ENCODE results near the gene GCNA.
A peak's percentile ranks its signal among the peaks of the same experiment; 100 is the strongest.

The GCNA gene

DNA sequence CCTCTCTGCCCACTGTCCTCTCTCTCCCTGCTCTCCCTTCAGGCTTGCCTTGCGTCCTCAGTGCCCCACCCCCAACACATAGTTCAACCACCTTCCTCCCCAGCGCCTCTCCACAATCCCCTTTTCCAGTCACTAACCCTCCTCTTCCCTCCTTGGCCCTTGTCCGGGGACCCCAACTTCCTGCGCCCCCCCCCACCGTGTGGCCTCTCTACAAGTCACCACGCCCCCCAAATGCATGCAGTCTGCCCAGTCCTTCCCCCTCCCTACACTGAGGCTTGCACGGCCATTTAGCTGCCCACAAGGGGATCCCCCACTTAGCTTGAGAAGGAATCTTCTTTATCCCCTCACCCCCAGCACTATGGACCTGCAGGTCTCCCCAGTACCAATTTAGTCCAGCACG is 39.5 kb downstream of the GCNA start:
- Mint-ChIP-seq H3K27ac (peak overlapping the region; percentile 84), H3K27me3 (no peaks in the 10 kb centered on the region), H3K9me3 (no peaks in the 10 kb centered on the region), H3K4me3 (peak overlapping the region; percentile 59), H3K36me3 (peaks cover 24% of the 10 kb centered on the region), H3K4me1 (peaks cover 67% of the 10 kb centered on the region)
- peak; percentile 1 for ATAC-seq

DNA sequence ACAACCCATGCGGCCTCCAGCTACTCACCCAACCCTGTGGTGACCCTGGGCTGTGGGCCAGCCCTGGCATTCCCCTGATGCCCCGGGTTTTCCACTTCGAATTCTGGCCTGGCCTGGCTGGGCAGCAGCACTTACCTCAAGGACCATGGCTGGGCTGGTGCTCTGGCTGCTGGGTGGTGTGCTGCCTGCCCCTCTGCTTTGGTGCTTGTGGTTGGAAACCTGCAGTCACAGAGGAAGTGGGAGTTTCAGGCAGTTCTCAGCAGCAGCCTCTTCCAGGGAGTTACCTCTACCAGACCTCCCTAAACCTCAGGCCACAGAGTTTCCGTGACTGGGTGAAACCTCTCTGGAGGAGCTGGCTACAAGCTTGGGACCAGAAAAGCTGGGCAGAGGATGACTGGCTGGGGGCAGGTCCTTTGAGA is 40.1 kb downstream of the GCNA start, which contains the start of gene CXCR3:
TSS of gene CXCR3 (minus strand) at position 209 of the 419 bp plus-strand sequence. CDS start at position 147, 62 bp downstream.
- Mint-ChIP-seq H3K36me3 (peaks cover 19% of the 10 kb centered on the region), H3K9me3 (no peaks in the 10 kb centered on the region), H3K4me3 (peak within 1 kb of the TSS; percentile 59), H3K27me3 (no peaks in the 10 kb centered on the region), H3K27ac (peak within 1 kb of the TSS; percentile 84), H3K4me1 (peaks cover 73% of the 10 kb centered on the region)
- peak; percentile 82 for ATAC-seq

DNA sequence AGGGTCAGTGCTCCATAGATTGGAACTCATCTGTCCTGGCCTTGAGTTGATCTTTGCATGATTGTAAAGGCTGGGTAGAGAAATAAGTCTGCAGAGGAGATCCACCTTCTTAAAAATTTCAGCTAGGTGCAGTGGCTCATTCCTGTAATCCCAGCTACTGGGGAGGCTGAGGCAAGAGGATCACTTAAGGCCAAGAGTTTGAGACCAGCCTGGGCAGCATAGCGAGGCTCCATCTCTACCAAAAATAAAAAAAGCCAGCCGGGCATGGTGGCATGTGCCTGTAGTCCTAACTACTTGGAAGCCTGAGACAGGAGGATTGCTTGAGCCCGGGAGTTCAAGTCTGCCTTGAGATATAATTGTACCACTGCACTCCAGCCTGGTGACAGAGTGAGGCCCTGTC is 40.5 kb downstream of the GCNA start:
- Mint-ChIP-seq H3K4me3 (peak overlapping the region; percentile 59), H3K27ac (peak overlapping the region; percentile 84), H3K4me1 (peaks cover 78% of the 10 kb centered on the region), H3K9me3 (no peaks in the 10 kb centered on the region), H3K36me3 (peaks cover 19% of the 10 kb centered on the region), H3K27me3 (no peaks in the 10 kb centered on the region)
- no peak for ATAC-seq

DNA sequence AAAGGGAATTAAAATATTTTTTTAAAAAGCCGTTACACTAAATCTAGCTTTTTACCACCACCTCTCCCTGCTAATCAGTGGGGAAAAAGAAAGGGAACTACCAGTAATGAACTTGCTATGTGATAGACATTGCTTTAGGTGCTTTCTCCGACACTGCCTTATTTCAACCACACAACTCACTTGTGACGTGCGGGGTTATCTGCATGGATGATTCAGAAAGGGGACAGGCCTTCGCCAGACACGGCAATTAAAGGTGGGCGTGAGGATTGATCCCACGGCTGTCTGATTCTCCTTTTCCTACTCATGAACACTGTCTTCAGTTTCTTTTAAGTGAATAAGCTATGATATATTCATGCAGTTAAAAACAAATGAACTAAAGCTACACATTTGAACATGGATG is 41.0 kb downstream of the GCNA start:
- peaks cover 81% of the 10 kb centered on the region for H3K4me1 Mint-ChIP-seq
- H3K27me3 Mint-ChIP-seq: no peaks in the 10 kb centered on the region
- H3K4me3 Mint-ChIP-seq: no peak overlapping the region
- peaks cover 19% of the 10 kb centered on the region for H3K36me3 Mint-ChIP-seq
- H3K27ac Mint-ChIP-seq: peak overlapping the region; percentile 84
- peak; percentile 49 for ATAC-seq
- no peaks in the 10 kb centered on the region for H3K9me3 Mint-ChIP-seq

DNA sequence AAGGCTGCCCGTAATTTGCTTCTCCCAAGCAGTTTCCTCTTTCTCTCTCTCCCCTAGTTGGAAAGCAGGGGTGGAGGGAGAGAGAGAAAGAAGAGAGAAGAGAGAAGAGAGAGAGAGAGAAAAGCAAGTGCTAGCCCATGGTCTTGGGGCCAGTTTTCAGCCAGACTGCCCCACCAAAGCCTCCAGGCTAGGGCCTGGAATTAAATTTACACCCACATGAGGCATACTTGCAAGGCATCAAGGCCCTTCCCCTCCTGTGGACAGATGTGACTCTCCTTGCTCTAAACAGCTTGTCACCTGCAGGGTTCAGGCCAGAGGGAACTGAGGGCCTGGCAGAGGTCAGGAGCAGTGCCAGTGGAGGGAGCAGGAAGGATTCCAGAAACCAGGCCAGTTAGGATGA is 41.7 kb downstream of the GCNA start:
- Mint-ChIP-seq H3K4me1 (peaks cover 78% of the 10 kb centered on the region), H3K36me3 (peaks cover 13% of the 10 kb centered on the region), H3K27ac (peak overlapping the region; percentile 84), H3K4me3 (no peak overlapping the region), H3K27me3 (no peaks in the 10 kb centered on the region), H3K9me3 (no peaks in the 10 kb centered on the region)
- no peak for ATAC-seq

DNA sequence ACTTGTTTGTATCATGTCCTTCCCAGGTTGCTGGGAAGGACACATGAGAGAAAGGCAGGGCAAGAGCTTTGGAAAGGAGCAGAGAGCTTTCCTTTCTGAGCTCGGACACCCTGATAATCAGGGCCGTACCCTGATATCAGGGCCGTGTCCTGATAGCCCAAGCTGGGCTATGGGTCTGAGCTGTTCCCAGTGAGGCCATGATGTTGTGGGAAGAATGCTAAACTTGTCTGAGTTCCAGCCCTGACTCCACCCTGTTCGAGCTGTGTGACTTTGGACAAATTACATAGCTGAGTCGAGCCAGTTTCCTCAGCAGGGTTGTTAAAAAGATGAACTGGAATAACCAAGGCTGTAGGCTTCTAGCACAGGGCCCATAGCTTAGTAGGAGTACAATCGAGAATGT is 43.4 kb downstream of the GCNA start:
- H3K36me3 Mint-ChIP-seq: no peaks in the 10 kb centered on the region

DNA sequence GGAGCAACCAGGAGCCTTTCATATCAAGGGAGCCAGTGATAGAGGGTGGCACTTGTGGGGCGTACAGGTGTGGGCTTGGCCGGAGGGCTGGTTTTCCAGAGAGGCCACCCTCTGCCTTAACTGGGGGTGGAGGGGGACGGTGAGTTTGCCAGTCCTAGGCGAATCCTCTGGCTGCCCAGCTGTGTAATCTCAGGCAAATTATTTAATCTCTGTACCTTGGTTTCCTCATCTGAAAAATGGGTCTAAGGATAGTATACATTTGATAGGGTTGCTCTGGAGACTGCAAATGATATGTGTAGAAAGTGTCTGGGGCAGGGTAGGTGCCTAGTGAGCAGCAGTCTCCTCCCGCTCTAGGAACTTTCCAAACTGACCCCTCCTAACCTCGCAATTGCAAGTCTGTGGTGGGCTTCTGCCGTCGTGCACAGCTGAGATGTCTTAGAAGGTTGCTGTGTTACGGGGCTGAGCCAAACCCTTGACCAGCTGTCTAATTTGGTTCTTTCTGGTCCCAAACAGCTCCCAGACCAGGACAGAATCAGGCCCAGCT is 43.9 kb downstream of the GCNA start:
- no peaks in the 10 kb centered on the region for H3K36me3 Mint-ChIP-seq
- H3K4me1 Mint-ChIP-seq: peaks cover 67% of the 10 kb centered on the region

More for the DNA sequence above, 43.4 kb downstream of the GCNA start:
- Mint-ChIP-seq H3K4me3 (no peak overlapping the region), H3K4me1 (peaks cover 68% of the 10 kb centered on the region), H3K9me3 (no peaks in the 10 kb centered on the region), H3K27me3 (no peaks in the 10 kb centered on the region), H3K27ac (peak overlapping the region; percentile 84)
- no peak for ATAC-seq

DNA sequence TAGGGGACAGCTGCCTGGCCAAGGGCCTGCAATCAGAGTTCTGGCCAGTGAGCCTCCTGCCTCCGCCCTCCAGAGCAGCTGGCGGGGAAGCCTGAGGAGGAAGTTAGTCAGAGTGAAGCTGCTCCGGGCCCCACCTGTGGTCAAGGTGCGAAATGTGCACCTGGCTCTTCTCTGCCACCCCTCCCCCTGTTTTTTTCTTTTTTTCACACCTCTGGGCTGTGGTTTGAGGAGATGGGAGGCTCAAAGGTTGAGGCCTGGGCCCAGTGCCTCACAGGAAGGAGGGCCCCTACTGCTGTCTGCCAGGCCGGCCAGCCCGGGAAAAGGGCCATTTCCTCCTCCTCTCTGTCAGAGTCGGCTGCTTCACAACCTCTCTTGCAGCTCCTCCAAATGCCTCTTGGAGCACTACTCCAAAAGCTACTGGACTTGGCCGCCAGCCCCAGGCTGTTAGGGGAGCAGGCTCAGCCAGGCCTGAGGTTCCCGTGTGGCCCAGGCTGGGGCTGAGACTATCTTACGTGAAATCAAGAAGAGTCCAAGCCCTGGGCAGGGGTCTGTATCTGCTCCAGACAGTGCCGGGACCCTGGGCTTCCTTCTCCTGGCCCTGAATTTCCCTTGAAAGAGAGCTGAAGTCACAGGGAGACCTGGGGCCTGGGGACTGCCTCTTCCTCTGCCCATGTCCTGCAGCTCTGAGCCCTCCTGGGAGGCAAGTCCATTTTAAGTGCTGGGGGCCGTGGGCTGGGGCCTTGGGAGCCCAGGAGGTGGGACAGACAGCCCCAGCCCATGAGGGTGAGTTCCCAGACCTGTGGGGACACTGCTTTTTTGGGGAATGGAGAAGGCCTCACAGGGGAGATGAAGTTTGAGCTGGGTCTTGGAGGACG is 44.6 kb downstream of the GCNA start:
- Mint-ChIP-seq H3K4me1 (peaks cover 60% of the 10 kb centered on the region), H3K4me3 (peak overlapping the region; percentile 15), H3K36me3 (no peaks in the 10 kb centered on the region), H3K27ac (peak overlapping the region; percentile 84), H3K9me3 (no peaks in the 10 kb centered on the region), H3K27me3 (no peaks in the 10 kb centered on the region)
- peak; percentile 80 for ATAC-seq

More for the DNA sequence above, 43.9 kb downstream of the GCNA start:
- ATAC-seq: no peak
- peak overlapping the region; percentile 84 for H3K27ac Mint-ChIP-seq
- H3K27me3 Mint-ChIP-seq: no peaks in the 10 kb centered on the region
- H3K4me3 Mint-ChIP-seq: no peak overlapping the region
- no peaks in the 10 kb centered on the region for H3K9me3 Mint-ChIP-seq

DNA sequence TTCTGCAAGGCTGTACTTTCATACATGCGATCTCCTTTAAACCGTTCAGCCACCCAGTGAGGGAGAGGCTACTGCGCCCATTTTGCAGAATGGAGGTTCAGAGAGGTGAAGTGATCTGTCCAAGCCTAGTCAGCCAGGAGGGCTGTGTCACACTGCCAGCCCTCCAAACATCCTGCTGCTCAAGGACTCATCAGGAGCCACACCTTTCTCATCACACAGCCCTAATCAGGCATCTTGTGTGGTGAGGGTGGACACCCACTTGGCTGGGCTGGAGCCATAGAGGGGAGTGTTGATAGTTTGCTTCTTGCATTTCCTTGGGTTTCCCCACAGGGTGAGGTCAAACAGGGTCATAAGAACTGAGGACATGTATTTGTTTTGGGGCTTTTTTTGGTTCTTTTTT is 45.5 kb downstream of the GCNA start:
- Mint-ChIP-seq H3K4me1 (peaks cover 54% of the 10 kb centered on the region), H3K27me3 (no peaks in the 10 kb centered on the region), H3K4me3 (no peak overlapping the region), H3K9me3 (no peaks in the 10 kb centered on the region), H3K36me3 (no peaks in the 10 kb centered on the region), H3K27ac (peak overlapping the region; percentile 84)
- no peak for ATAC-seq

DNA sequence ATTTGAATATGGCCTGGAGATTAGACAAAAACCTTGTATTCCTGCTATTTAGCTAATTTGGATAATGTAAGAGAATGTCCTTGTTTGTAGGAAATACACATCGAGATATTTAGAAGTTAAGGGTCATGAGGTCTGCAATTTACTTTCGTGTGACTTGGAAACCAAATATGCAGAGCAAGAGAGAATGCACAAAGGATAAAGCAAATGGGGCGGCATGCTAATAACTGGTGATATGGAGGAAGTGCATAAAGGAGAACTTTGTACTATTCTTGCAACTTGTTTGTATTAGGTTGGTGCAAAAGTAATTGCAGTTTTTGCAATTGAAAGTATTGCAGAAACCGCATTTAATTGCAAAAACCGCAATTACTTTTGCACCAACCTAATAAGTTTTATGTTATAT is 47.2 kb downstream of the GCNA start:
- ATAC-seq: no peak
- Mint-ChIP-seq H3K27me3 (no peaks in the 10 kb centered on the region), H3K27ac (no peak overlapping the region), H3K4me3 (no peak overlapping the region), H3K4me1 (peaks cover 51% of the 10 kb centered on the region), H3K9me3 (no peaks in the 10 kb centered on the region), H3K36me3 (no peaks in the 10 kb centered on the region)

DNA sequence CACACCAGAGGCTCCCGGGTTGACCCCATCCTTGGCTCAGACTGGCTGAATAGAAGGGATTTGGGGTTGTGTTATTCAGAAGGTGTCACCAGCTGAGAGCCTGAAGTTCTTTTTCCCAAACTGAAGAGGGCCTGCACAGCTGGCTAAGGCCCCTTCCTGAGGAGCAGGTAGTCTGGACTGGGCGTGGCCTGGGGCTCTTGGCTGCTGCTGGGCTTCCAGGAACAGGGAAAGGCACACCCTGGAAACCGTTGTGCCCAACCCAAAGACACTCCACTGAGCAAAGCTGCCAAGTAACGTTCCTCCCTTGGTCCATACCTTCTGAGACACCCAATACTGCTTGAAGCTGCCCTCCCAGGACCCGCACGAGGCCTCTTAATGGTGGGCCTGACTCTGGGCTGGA is 48.3 kb downstream of the GCNA start:
- no peaks in the 10 kb centered on the region for H3K9me3 Mint-ChIP-seq
- H3K4me3 Mint-ChIP-seq: no peak overlapping the region
- peak overlapping the region; percentile 70 for H3K27ac Mint-ChIP-seq
- no peaks in the 10 kb centered on the region for H3K36me3 Mint-ChIP-seq
- H3K27me3 Mint-ChIP-seq: no peaks in the 10 kb centered on the region
- H3K4me1 Mint-ChIP-seq: peaks cover 46% of the 10 kb centered on the region
- no peak for ATAC-seq

DNA sequence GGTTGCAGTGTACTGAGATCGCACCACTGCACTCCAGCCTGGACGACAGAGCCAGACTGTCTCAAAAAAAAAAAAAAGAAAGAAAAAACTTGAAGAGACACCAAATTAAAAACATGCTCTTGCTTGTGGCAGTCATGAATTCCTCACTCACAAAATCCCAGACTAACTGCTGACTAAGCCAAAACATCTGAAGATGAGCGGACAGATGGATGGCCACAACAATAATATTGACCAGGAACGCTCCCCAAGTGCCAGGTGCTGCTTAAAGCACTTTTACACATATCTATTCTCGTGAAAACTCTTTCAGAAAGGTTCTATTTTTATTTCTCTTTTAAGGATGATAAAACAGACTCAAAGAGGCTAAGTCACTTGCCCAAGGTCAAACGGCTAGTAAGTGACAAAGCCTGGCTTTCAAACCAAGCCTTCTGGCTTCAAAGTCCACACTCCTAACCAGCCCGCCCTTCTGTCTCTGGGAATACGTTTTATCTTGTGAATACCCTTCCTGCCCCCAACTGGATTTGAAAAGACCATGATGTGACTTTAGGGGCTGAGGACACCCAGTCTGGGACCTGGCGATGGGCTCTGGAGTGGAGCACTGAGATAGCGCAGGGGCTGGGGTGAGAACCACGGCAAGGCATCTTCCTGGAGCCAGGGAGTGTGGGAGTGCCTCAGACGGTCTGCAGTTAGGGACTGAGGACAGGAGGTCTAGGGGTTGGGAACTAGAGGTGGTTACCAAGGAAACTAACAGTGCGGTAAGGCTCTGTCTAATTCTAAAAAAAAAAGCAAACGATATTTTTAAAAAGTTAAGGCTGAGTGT is 49.6 kb downstream of the GCNA start:
- Mint-ChIP-seq H3K27ac (no peak overlapping the region), H3K36me3 (no peaks in the 10 kb centered on the region), H3K27me3 (no peaks in the 10 kb centered on the region), H3K9me3 (no peaks in the 10 kb centered on the region), H3K4me1 (peaks cover 43% of the 10 kb centered on the region), H3K4me3 (no peak overlapping the region)
- no peak for ATAC-seq

DNA sequence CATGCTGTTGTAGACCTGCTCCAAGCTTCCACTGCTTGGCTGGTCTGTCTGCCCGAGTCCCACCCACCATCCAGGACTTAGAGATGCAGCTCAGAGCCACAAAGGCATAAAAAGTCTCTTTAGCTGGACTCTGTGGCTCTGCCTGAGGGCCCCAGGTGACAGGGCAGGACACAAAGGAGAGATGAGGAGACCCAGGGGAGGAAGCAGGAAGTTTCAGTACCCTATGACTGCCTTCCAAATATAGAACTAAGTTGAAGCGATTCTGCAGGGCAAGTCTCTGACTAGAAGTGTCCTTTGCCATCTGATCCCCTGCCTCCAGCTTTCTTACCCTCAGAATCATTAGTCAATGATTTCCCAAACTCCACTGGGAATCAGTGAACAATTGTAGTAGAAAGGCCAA is 51.2 kb downstream of the GCNA start:
- H3K9me3 Mint-ChIP-seq: no peaks in the 10 kb centered on the region
- peak; percentile 84 for ATAC-seq
- no peaks in the 10 kb centered on the region for H3K27me3 Mint-ChIP-seq
- H3K36me3 Mint-ChIP-seq: no peaks in the 10 kb centered on the region
- H3K4me1 Mint-ChIP-seq: peaks cover 39% of the 10 kb centered on the region
- H3K27ac Mint-ChIP-seq: peak overlapping the region; percentile 82
- H3K4me3 Mint-ChIP-seq: peak overlapping the region; percentile 26

DNA sequence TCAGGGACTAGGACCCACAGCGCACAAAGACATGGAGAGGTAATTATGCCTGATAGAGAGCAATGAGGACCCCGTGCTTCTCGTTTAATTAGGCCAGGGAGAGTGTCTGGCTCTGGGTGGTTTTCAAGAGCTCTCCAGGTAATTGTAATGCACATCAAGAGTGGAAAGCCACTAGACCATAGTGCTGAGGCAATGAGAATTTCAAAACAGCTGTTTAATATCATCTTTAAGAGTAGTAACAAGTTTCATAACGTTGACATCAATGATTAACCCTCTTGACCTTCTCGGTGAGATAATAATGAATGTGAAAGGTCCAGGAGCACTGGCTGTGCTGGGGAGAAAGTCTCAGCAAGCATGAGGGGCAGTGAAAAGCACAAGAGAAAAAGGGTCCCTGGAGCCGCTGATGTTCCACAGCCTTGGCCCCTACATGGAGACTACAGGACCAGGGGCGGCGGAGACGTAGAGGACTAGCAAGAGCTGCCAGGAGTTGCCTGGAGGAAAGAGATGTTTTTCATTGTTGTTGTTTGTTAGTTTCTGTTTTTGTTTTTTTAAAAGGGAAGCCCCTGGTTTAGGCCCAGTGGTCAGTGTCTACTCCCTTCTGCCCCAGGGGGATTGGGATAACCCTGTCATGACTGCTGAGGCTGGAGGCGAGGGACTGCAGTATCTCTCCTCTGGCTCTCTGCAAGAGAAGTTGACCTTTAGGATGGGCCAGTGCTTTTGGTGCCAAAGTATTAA is 54.9 kb downstream of the GCNA start:
- ATAC-seq: peak; percentile 48
- Mint-ChIP-seq H3K27ac (peak overlapping the region; percentile 78), H3K36me3 (no peaks in the 10 kb centered on the region), H3K9me3 (no peaks in the 10 kb centered on the region), H3K27me3 (no peaks in the 10 kb centered on the region), H3K4me1 (peaks cover 28% of the 10 kb centered on the region), H3K4me3 (no peak overlapping the region)

DNA sequence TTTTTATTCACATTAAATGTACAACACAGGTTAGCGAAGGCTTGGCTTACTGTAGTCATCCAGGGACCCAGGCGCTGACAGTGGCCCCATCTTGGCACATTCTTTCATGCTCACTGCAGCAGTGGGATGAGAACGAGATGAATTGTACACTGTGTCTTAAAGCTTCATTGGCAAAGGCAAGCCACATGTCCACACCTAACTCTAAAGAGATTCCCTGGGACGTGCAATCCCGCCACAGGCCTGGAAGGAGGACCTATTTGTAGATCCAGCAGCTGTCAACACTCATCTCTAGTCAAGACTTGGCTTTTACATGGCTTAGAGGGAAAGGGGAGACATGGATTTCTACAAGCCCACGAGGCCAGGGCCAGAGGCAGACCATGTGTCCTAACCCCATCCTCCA is 56.1 kb downstream of the GCNA start:
- H3K27me3 Mint-ChIP-seq: no peaks in the 10 kb centered on the region
- ATAC-seq: no peak
- H3K9me3 Mint-ChIP-seq: no peaks in the 10 kb centered on the region
- H3K4me1 Mint-ChIP-seq: peaks cover 19% of the 10 kb centered on the region
- H3K27ac Mint-ChIP-seq: no peak overlapping the region
- no peak overlapping the region for H3K4me3 Mint-ChIP-seq
- no peaks in the 10 kb centered on the region for H3K36me3 Mint-ChIP-seq
